GM12892 (cell line): ENCODE results near the gene SSR4.
A peak's percentile ranks its signal among the peaks of the same experiment; 100 is the strongest.

ENCODE experiments used
- DNase-seq: peaks from one replicate; pipeline ENCODE4 v3.0.0; 2011; ENCODE audit not compliant: insufficient read length
- FAIRE-seq: peaks from 2 replicates; lab custom pipeline; 2011; peaks lifted over from hg19 to GRCh38; lab: Jason Lieb, UNC
- POLR2A ChIP-seq: IDR thresholded peaks from 2 replicates; pipeline ENCODE4 v1.6.1; 2011; ENCODE audit warnings: low read depth, low read length, control low read depth
- POLR2AphosphoS5 ChIP-seq: IDR thresholded peaks from 2 replicates; pipeline ENCODE4 v1.6.1; 2011; ENCODE audit warnings: low read depth, low read length, control low read depth
- TAF1 ChIP-seq: IDR thresholded peaks from 2 replicates; pipeline ENCODE4 v1.6.1; 2011; ENCODE audit warnings: low read depth, mild to moderate bottlenecking, control low read depth, low read length, borderline replicate concordance

Gene SSR4

GRCh38 chrX:153791104-153791852 is 3.2 kb upstream of the SSR4 start:
- TF ChIP-seq TAF1 (no peak), POLR2A (no peak), POLR2AphosphoS5 (no peak)
- DNase-seq = no peak
- no peak for FAIRE-seq

GRCh38 chrX:153792368-153792767 is 2.1 kb upstream of the SSR4 start:
- FAIRE-seq (no peak), DNase-seq (no peak)
- TF ChIP-seq TAF1 = no peak
- TF ChIP-seq POLR2AphosphoS5 = no peak

- FAIRE-seq (no peak), DNase-seq (no peak)
- TF ChIP-seq TAF1 (no peak), POLR2A (no peak), POLR2AphosphoS5 (no peak)
Observed at GRCh38 chrX:153793291-153793690, 1.2 kb upstream of the SSR4 start.

GRCh38 chrX:153794897-153795816 is 689 bp downstream of the SSR4 start:
- TF ChIP-seq POLR2A = no peak
- no peak for TF ChIP-seq POLR2AphosphoS5
- TF ChIP-seq TAF1 = no peak
- DNase-seq = no peak
- no peak for FAIRE-seq

DNA sequence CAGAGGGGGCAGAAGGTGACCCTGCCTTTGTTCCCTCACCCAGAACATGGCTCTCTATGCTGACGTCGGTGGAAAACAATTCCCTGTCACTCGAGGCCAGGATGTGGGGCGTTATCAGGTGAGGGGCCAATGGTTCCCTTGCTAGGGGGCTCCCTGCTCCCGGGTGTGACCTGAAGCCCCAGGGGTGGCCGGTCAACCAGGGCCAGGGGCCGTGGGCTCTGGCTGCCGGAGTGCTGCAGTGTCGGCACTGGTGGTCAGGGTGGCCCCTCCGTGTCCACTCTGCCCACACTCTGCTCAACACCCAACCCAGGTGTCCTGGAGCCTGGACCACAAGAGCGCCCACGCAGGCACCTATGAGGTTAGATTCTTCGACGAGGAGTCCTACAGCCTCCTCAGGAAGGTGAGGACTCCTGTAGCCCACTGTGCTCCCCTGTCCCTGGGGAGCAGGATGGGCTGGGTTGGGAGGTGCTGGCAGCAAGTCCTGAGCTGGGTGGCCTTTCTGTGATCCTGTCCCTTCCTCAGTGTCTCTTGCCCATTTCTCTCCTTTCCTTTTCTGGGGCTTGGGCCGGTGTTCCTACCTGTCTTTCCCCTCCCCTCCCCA is 3.0 kb downstream of the SSR4 start:
- FAIRE-seq (no peak), DNase-seq (no peak)
- TF ChIP-seq TAF1 (no peak), POLR2AphosphoS5 (no peak), POLR2A (no peak)

DNA sequence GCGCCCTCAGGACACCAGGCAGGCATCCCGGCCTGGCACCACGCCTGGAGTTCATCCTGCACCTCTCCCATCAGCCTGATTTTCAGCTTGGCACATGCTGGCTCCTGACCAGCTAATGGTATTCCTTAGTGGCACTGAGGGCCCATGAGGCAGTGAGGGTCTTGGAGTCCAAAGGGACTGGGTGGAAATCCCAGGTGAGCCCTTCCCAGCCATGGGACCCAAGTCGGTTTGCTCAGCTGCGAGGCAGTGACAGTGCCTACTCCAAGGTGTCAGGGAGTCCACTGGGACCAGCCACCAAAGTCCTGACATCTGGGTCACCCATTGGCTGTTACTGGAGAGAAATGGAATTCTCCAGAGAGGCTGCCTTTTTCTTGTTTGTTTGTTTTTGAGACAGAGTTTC is 4.9 kb downstream of the SSR4 start:
- FAIRE-seq = no peak

DNA sequence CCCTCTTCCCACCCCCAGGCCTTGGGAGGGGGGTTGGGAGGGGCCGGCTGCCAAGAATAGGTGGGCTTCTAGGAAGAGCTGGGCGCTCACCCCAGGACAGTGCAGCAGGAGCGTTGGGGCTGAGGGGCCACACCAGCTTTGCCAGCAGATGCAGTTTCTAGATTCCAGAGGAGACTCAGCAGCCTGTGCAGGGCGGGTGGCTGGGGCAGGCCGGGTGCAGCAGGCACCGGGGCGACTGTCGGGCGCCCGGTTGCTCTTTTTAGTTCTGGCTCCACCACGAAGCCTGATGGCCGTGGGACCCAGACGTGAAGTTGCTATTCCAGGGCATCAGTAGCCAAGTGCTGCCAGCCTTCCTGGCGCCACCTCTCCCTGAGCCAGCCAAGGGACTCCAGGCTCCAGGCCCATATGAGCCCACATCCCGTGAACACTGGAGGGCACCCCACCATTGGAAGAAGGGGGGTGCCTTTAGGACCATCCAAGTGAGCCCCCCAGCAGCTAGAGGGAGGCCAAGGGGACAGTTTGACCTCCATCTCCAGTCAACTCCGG is 5.8 kb downstream of the SSR4 start:
- TF ChIP-seq TAF1 (no peak), POLR2A (no peak), POLR2AphosphoS5 (peak; percentile 47; the same call in 1 of the 2 replicates)
- no peak for DNase-seq
- no peak for FAIRE-seq

More for the DNA sequence above, 4.9 kb downstream of the SSR4 start:
- no peak for DNase-seq
- TF ChIP-seq POLR2AphosphoS5 (no peak), TAF1 (no peak), POLR2A (no peak)

DNA sequence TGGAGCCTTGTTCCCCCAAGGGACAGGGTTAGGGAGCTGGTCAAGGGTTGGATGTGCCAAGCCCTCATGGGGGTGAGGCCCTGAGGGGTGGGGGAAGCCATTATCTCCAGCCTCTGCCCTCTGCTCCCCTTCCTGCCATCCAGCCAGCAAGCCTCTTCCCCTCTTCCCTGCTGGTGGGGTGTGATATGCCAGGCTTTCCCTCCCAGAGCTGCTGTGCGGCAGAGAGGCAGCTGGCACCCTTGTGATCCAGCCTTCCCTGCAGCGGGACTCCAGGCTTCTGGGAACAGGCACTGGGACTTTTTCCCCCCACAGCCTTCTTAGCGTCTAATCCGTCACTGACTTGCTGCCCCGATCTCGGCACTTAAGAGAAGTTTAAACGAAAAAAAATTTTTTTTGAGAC is 6.3 kb downstream of the SSR4 start:
- no peak for FAIRE-seq

DNA sequence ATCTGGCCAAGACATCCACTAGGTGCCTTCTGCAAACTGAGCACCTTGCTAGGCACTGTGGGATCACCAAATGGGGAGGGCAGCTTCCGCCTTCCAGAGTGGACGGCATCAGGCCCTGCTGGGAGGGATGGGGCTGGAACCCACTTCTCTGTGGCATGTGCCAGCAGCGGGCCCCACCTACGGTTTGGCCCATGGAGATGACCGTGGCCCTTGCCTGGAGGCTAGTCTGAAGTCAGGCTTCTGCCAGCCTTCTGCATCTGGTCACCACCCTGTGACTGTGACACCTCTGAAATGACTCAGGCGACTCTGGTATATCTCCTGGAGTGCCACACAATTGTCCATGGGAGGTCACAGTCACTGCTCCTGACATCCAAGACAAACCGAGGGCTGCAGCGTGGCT is 7.2 kb downstream of the SSR4 start:
- no peak for TF ChIP-seq POLR2A
- TF ChIP-seq TAF1 = no peak
- no peak for TF ChIP-seq POLR2AphosphoS5
- no peak for DNase-seq
- FAIRE-seq = no peak

More for the DNA sequence above, 6.3 kb downstream of the SSR4 start:
- no peak for DNase-seq
- 0 out of 2 replicates have a peak, but pooled peaks have one; percentile 11 for TF ChIP-seq POLR2AphosphoS5
- no peak for TF ChIP-seq TAF1

DNA sequence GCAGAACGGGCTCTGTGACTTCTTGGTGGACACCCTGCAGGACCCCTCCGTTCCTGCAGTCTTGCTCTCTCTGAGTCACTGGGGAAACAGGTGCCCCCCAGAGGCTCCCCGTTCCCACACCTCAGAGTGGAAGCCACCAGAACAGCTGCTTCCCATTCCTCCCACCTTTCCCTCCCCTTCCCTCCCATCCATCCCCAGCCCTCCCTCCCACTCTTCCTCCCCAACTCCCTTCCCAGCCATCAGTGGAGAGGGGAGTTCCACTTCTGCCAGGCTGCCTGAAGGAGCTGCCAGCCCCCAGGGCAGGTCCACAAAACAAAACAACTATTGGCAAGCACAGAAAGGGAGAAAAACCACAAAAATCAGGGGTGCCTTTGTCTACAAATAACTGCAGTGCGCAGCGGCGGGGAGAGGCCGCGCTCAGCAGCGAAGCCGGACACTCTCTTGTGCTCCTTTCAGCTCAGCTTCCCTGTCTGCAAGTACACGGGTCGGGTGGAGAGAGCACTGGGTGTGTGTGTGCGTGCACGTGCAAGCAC is 8.1 kb downstream of the SSR4 start:
- TF ChIP-seq POLR2A = no peak
- DNase-seq = no peak
- no peak for FAIRE-seq
